Immature natural killer cell (primary cell): ENCODE results near the gene TET2. TPM values are rescaled to one million over a fixed set of nuclear protein-coding genes. Genes with fewer than 3 reads are reported as not detected.

Source experiments
- DNase-seq, 3 donors: peaks; one replicate each; pipeline ENCODE4 v3.0.0; 2022; ENCODE audit warnings: mixed read lengths in 1 of 3
- H3K27ac Mint-ChIP-seq, 6 donors: one replicate each; pipeline ENCODE4 v1.8.0; 2020; ENCODE audit warnings: mixed read lengths in 6 of 6, mild to moderate bottlenecking in 5 of 6, inconsistent platforms in 4 of 6, moderate library complexity in 3 of 6
- H3K27me3 Mint-ChIP-seq, 3 donors: one replicate each; pipeline ENCODE4 v1.8.0; 2020 to 2021; ENCODE audit warnings: low read depth in 3 of 3, mild to moderate bottlenecking in 3 of 3, mixed read lengths in 3 of 3, moderate library complexity in 3 of 3, inconsistent platforms in 1 of 3
- H3K36me3 Mint-ChIP-seq, 3 donors: one replicate each; pipeline ENCODE4 v1.8.0; 2020; ENCODE audit warnings: mixed read lengths in 3 of 3, inconsistent platforms in 2 of 3, mild to moderate bottlenecking in 2 of 3
- H3K4me1 Mint-ChIP-seq, 2 donors: one replicate each; pipeline ENCODE4 v1.8.0; 2020; ENCODE audit warnings: inconsistent platforms in 2 of 2, mild to moderate bottlenecking in 2 of 2, mixed read lengths in 2 of 2, moderate library complexity in 1 of 2
- H3K4me3 Mint-ChIP-seq, 5 donors: one replicate each; pipeline ENCODE4 v1.8.0; 2020; ENCODE audit warnings: mild to moderate bottlenecking in 5 of 5, mixed read lengths in 5 of 5, inconsistent platforms in 3 of 5, moderate library complexity in 3 of 5
- H3K9me3 Mint-ChIP-seq, 6 donors: one replicate each; pipeline ENCODE4 v1.8.0; 2020; ENCODE audit warnings: mild to moderate bottlenecking in 6 of 6, mixed read lengths in 6 of 6, inconsistent platforms in 4 of 6, moderate library complexity in 3 of 6
- polyA plus RNA-seq, 3 donors: library from polyadenylated mRNA; unstranded; fragments of 300-500 nt; fragmentation: Illumina TruSeq; gene quantifications; one replicate each; pipeline ENCODE4 v1.2.3, GENCODE V29; 2021

The TET2 gene
- 10 to 100 TPM; 12.3 to 36.2 (median 15.9) TPM for polyA plus RNA-seq

DNA sequence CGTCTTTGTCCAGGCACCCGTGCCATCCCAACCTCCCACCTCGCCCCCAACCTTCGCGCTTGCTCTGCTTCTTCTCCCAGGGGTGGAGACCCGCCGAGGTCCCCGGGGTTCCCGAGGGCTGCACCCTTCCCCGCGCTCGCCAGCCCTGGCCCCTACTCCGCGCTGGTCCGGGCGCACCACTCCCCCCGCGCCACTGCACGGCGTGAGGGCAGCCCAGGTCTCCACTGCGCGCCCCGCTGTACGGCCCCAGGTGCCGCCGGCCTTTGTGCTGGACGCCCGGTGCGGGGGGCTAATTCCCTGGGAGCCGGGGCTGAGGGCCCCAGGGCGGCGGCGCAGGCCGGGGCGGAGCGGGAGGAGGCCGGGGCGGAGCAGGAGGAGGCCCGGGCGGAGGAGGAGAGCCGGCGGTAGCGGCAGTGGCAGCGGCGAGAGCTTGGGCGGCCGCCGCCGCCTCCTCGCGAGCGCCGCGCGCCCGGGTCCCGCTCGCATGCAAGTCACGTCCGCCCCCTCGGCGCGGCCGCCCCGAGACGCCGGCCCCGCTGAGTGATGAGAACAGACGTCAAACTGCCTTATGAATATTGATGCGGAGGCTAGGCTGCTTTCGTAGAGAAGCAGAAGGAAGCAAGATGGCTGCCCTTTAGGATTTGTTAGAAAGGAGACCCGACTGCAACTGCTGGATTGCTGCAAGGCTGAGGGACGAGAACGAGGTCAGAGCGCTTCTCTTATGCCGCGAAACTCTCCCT, at the start of gene TET2:
Gene TET2 (plus strand): TSS at position 601 of the 740 bp plus-strand sequence. CDS start 87,067 bp downstream, outside the sequence.
- peak; percentile 80 to 84 (median 82) for DNase-seq
- no peaks in the 10 kb centered on the region for H3K9me3 Mint-ChIP-seq
- H3K27ac Mint-ChIP-seq = peak within 1 kb of the TSS; percentile 98 to 100 (median 98)
- H3K27me3 Mint-ChIP-seq = peaks cover 2 to 7% (median 2%) of the 10 kb centered on the region in 3 donors
- peaks cover 43 to 50% of the 10 kb centered on the region in 2 donors for H3K4me1 Mint-ChIP-seq
- no peaks in the 10 kb centered on the region for H3K36me3 Mint-ChIP-seq
- peak within 1 kb of the TSS; percentile 98 to 100 (median 99) for H3K4me3 Mint-ChIP-seq

DNA sequence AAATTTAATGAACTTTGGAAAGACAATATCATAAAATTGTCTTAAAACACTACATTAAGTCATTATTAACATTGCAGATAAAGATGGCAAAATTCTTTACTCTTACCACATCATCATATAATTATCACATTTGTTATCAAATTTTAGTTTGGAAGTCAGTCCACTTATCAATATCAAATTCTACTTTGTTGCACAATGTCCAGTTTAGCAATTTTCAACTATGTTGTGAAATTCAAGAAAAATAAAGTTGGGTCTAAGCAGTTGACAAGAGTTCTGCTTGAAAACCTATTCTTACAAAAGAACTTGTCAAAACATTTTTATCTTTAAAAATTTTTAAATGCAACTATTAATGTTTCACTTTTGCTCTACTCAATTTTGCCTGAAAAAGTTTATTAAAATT, 44.7 kb upstream of the TET2 start:
- Mint-ChIP-seq H3K9me3 (peaks cover 6 to 18% (median 10%) of the 10 kb centered on the region in 6 donors), H3K36me3 (peaks cover 7 to 10% (median 7%) of the 10 kb centered on the region in 3 donors), H3K4me1 (no peaks in the 10 kb centered on the region), H3K27ac (no peak overlapping the region), H3K4me3 (no peak overlapping the region), H3K27me3 (peaks cover 2 to 5% (median 4%) of the 10 kb centered on the region in 3 donors)
- no peak for DNase-seq

DNA sequence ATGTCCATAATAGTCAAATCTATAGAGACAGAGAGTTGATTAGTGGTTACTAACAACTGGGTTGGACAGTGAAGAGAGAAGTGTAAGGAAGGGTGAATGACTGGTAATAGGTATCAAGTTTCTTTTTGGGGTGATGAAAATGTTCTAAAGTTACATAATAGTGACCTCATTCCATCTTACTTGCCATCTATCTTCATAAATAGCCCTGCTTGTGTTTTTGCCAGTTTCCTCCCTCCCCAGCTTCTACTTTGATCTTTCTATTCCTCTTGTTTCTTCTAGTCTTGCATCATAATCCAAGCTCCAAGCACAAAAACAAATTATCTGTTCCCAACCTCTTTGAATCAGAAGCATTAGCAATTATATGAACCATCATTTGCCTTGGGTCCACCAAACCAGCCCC, 40.2 kb upstream of the TET2 start:
- H3K27me3 Mint-ChIP-seq = peaks cover 0 to 4% (median 2%) of the 10 kb centered on the region in 3 donors
- H3K27ac Mint-ChIP-seq = no peak overlapping the region
- H3K9me3 Mint-ChIP-seq = no peaks in the 10 kb centered on the region
- no peaks in the 10 kb centered on the region for H3K4me1 Mint-ChIP-seq
- DNase-seq = no peak
- no peaks in the 10 kb centered on the region for H3K36me3 Mint-ChIP-seq
- H3K4me3 Mint-ChIP-seq = no peak overlapping the region

DNA sequence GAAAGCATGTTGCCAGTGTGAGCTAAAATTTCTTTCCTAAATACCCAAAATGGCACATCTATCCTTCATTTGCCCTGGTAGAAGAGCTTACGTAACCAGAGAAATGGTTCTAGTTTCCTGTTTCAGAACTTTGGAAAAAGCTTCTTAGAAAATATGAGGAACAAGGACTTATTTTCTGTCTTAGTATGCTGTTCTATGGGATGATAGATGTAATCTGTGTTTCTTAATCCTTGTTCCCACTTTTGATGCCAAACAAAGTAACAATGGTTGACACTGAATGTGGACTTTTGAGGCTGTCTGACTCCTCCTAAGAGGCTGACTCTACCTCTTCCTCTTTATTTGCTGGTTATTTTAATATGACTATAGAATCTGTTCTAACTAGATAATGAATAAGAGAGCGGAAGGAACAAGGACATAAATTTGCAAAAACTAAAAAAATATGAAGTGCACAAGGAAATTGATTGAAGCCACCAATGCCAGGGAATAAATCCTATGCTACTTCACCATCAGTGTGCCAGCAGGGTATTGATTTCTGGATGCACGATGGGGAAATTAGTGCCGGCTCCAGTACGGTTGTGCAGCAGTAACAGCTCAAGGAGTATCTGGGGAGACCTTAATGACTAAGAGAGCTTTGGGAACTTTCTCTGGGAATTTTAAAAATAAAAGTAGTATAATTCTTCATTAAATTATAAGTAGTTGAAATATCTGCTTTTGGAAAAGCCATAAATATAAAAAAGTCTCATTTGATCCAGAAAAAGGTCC, 39.4 kb upstream of the TET2 start:
- no peak for DNase-seq
- no peaks in the 10 kb centered on the region for H3K4me1 Mint-ChIP-seq
- peaks cover 0 to 4% (median 2%) of the 10 kb centered on the region in 3 donors for H3K27me3 Mint-ChIP-seq
- no peaks in the 10 kb centered on the region for H3K36me3 Mint-ChIP-seq
- no peak overlapping the region for H3K27ac Mint-ChIP-seq
- no peak overlapping the region for H3K4me3 Mint-ChIP-seq
- no peaks in the 10 kb centered on the region for H3K9me3 Mint-ChIP-seq

DNA sequence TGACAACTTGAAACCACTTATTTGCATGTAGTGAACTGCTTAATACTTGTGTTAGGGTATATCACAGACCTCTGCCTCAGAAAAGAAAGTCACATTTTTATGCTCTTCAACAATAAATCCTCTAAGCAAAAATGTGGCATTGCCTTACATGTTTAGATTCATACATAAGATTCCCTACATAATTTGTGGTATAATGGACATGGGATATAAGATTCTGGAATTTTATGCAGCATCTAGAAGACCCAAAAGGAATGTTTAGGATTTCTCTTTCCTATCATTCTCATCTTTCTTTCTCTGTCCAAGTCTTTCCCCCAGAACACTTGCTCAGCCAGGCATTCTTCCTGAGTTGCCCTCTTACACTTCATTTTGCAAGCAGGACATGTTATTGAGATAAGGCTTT, 37.7 kb upstream of the TET2 start:
- no peaks in the 10 kb centered on the region for H3K9me3 Mint-ChIP-seq
- no peak overlapping the region for H3K4me3 Mint-ChIP-seq
- DNase-seq = no peak
- H3K4me1 Mint-ChIP-seq = no peaks in the 10 kb centered on the region
- H3K36me3 Mint-ChIP-seq = no peaks in the 10 kb centered on the region
- H3K27ac Mint-ChIP-seq = no peak overlapping the region
- H3K27me3 Mint-ChIP-seq = peaks cover 0 to 4% (median 2%) of the 10 kb centered on the region in 3 donors

DNA sequence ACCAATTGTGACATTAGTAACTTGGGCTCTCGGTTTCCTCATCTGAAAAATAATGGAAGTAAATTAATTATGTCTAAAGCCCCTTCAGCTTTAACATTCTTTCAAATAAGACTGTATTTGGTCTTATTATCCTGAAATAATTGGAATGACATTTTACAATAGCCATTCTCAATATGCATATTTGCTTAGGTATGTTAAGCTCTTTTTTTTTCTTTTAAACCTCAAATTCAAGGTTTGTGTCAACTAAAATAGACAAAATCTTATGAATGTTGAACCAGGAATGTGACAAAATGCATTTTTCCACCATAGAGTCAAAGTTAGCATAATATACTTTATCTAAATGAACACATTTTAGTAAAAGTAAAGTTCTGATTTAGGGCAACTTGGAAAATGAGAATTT, 34.4 kb upstream of the TET2 start:
- H3K9me3 Mint-ChIP-seq = no peaks in the 10 kb centered on the region
- H3K27me3 Mint-ChIP-seq = peaks cover 0 to 2% (median 0%) of the 10 kb centered on the region in 3 donors
- H3K4me1 Mint-ChIP-seq = no peaks in the 10 kb centered on the region
- no peaks in the 10 kb centered on the region for H3K36me3 Mint-ChIP-seq
- no peak for DNase-seq
- no peak overlapping the region for H3K4me3 Mint-ChIP-seq
- no peak overlapping the region for H3K27ac Mint-ChIP-seq

DNA sequence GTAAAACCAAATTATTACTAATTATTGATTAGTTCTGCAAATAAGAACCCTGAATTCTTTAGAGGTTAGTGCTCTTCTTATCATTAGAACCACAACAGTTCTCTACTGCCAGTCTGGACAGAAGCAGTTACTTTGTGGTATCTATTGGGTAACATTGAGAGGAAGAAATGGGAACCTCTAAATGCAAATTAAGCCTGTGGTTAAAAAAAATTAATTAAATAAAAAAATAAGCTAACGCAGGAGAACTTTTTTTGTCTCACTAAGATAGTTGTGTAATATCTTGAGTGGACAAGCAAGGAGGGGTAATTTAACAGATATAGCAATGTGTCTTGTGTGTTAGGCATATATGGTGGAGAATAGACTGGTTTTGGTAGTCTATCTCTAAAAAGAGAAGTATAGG, 32.9 kb upstream of the TET2 start:
- no peak for DNase-seq
- H3K9me3 Mint-ChIP-seq = no peaks in the 10 kb centered on the region
- no peaks in the 10 kb centered on the region for H3K4me1 Mint-ChIP-seq
- no peaks in the 10 kb centered on the region for H3K36me3 Mint-ChIP-seq
- H3K27me3 Mint-ChIP-seq = peaks cover 0 to 2% (median 0%) of the 10 kb centered on the region in 3 donors
- no peak overlapping the region for H3K4me3 Mint-ChIP-seq
- H3K27ac Mint-ChIP-seq = no peak overlapping the region

DNA sequence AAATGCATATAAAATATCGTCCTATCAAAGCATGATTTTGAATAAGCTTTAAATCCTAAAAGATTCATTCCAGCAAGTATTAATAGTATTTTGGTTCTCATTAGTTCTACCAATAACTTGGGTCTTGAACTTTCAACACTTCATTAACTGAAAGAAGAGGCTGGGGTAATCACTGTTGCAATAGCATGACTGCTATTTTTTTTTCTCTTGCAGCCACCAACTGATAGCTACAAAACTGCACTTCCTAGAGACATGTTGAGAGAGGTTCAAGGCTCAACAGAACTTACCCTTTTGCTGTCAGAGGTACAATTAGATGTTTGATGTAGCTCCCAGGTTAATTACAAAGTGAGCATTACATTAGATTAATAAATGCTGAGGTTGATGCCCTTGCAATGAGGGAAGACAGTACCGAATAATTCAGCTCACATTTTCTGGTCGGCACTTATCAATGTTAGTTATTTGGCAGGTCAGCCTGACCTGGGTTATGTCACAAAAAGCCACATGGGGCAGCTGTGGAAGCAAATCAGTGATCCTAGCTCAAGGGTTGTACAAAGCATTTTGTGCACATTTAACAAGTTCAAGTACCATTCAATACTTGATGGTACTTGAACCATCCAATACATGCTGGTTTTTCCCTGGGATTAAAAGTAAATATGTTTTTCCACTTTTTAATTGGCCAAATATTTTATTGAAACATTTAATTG, 29.9 kb upstream of the TET2 start:
- Mint-ChIP-seq H3K36me3 (no peaks in the 10 kb centered on the region), H3K4me3 (no peak overlapping the region), H3K27me3 (no peaks in the 10 kb centered on the region), H3K9me3 (no peaks in the 10 kb centered on the region), H3K27ac (no peak overlapping the region), H3K4me1 (no peaks in the 10 kb centered on the region)
- DNase-seq = no peak

DNA sequence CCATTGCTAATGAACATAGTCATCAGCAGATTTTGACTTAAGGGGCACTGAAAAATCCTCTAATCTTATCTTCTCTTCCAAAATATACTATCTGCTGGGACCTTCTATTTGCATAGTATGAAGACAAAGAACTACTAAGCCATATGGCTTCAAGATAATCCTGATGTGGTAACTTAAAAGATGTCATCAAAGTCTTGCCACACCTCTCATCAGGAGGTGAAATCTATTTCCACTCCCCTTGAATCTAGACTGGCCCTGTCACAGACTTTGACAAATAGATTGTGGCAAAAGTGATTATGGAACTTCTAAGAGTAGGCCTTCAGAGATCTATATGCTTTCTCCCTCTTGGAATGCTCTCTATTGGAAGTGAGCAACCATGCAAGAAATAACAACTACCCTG, 27.3 kb upstream of the TET2 start:
- peaks cover 0 to 2% (median 0%) of the 10 kb centered on the region in 3 donors for H3K27me3 Mint-ChIP-seq
- no peak overlapping the region for H3K4me3 Mint-ChIP-seq
- H3K36me3 Mint-ChIP-seq = no peaks in the 10 kb centered on the region
- H3K4me1 Mint-ChIP-seq = no peaks in the 10 kb centered on the region
- no peak for DNase-seq
- no peaks in the 10 kb centered on the region for H3K9me3 Mint-ChIP-seq
- no peak overlapping the region for H3K27ac Mint-ChIP-seq

DNA sequence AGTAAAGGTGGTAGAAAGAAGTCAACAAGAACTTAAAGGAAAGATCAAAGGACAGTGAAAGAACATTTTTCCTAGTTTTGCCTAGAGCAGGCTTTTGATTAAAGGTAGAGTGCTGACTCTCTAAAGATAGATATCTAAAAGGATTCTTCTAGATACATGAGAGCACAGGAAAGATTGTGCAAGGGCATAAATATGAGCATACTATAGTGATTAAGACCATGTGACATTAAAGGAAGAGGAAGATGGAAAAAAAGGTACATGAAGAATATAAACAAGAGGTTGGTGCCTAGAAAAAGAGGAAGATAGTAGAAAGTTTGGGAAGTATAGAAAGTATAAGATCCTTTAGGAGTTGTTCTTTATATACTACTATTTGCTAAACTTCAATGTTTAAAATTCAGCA, 26.1 kb upstream of the TET2 start:
- H3K27me3 Mint-ChIP-seq = peaks cover 0 to 2% (median 0%) of the 10 kb centered on the region in 3 donors
- no peak overlapping the region for H3K27ac Mint-ChIP-seq
- H3K36me3 Mint-ChIP-seq = no peaks in the 10 kb centered on the region
- no peaks in the 10 kb centered on the region for H3K4me1 Mint-ChIP-seq
- no peak for DNase-seq
- no peaks in the 10 kb centered on the region for H3K9me3 Mint-ChIP-seq
- H3K4me3 Mint-ChIP-seq = no peak overlapping the region

DNA sequence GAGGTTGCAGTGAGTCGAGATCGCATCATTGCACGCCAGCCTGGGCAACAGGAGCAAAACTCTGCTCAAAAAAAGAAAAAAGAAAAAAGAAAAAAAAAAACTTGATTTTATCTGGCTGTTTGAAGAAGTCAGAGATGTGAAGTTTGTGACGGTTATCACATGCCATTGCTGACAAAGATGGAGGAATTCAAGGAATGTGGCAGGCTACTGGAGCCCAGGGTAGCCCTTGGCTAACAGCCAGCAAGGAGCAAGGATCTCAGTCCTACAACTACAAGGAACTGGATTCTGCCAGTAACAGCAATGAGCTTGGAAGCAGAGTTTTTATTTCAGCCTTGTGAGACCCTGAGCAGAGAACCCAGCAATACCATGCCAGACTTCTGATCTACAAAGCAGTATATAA, 24.3 kb upstream of the TET2 start:
- no peak for DNase-seq
- Mint-ChIP-seq H3K36me3 (no peaks in the 10 kb centered on the region), H3K27me3 (peaks cover 0 to 2% (median 0%) of the 10 kb centered on the region in 3 donors), H3K4me3 (no peak overlapping the region), H3K27ac (no peak overlapping the region), H3K4me1 (no peaks in the 10 kb centered on the region), H3K9me3 (no peaks in the 10 kb centered on the region)

DNA sequence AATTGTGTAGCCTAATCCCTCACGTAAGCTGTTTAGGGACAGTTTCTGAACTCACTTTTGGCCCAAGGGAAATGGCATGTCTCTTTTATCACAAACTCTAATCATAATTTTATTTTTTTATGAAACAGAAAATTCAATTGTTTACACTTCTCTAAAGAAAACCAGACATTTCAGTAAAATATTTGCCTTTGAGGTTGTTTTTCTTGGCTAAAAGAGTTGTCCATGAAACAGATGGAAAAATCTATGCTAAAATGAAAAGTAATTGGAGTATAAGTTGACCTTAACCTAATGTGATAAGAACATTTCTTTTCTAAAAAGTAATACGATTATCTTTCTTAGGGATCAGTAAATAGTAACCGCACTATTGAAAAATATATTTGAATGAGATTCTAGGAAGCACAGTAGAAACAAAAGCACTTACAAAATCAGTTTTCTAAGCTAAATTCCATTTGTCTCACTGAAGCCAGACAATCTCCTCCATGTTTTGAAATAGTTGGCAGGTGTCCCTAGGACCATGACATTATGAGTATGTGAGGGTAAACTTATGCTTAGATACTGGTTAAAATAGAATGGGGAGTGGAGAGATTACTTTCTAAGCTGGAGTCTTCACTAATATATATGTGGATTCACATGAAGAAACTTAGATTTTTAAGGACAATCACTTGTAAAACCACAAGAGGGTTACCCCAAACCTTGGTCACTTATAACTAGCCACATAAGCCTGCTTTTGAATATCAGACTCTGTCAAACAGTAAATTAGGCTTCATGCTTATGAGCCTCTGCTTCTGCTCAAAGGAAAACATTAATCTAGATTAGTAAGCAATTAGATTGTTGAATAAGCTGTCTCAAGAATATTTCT, 20.1 kb upstream of the TET2 start:
- no peak for DNase-seq
- Mint-ChIP-seq H3K9me3 (no peaks in the 10 kb centered on the region), H3K27ac (no peak overlapping the region), H3K4me3 (no peak overlapping the region), H3K27me3 (peaks cover 0 to 4% (median 2%) of the 10 kb centered on the region in 3 donors), H3K36me3 (no peaks in the 10 kb centered on the region), H3K4me1 (no peaks in the 10 kb centered on the region)

DNA sequence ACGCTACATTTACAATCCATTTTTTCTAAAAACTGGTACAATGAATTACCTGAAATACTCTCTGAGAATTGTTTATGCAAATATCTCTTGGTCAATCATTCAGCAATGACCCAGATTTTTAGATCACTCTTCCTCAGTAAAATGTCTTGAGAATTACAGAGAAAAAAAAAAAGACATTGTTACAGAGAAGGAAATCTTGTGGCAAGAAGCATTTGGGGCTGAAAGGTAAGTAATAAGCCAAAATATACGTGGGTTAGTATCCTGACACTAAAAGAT, 19.6 kb upstream of the TET2 start:
- H3K4me1 Mint-ChIP-seq = no peaks in the 10 kb centered on the region
- no peak for DNase-seq
- H3K27me3 Mint-ChIP-seq = peaks cover 0 to 4% (median 2%) of the 10 kb centered on the region in 3 donors
- H3K9me3 Mint-ChIP-seq = no peaks in the 10 kb centered on the region
- no peaks in the 10 kb centered on the region for H3K36me3 Mint-ChIP-seq
- no peak overlapping the region for H3K27ac Mint-ChIP-seq
- H3K4me3 Mint-ChIP-seq = no peak overlapping the region
